GM18511 (cell line): Measurements from ENCODE around the gene ASB10.

Experiments used
- ATAC-seq: cut with Tn5 transposase; IDR thresholded peaks from one replicate; pipeline ENCODE4 v1.9.1; 2021; ENCODE audit warnings: mild to moderate bottlenecking, moderate library complexity; ENCODE audit not compliant: unreplicated experiment

ASB10 gene, protein sequence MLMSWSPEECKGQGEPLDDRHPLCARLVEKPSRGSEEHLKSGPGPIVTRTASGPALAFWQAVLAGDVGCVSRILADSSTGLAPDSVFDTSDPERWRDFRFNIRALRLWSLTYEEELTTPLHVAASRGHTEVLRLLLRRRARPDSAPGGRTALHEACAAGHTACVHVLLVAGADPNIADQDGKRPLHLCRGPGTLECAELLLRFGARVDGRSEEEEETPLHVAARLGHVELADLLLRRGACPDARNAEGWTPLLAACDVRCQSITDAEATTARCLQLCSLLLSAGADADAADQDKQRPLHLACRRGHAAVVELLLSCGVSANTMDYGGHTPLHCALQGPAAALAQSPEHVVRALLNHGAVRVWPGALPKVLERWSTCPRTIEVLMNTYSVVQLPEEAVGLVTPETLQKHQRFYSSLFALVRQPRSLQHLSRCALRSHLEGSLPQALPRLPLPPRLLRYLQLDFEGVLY

DNA sequence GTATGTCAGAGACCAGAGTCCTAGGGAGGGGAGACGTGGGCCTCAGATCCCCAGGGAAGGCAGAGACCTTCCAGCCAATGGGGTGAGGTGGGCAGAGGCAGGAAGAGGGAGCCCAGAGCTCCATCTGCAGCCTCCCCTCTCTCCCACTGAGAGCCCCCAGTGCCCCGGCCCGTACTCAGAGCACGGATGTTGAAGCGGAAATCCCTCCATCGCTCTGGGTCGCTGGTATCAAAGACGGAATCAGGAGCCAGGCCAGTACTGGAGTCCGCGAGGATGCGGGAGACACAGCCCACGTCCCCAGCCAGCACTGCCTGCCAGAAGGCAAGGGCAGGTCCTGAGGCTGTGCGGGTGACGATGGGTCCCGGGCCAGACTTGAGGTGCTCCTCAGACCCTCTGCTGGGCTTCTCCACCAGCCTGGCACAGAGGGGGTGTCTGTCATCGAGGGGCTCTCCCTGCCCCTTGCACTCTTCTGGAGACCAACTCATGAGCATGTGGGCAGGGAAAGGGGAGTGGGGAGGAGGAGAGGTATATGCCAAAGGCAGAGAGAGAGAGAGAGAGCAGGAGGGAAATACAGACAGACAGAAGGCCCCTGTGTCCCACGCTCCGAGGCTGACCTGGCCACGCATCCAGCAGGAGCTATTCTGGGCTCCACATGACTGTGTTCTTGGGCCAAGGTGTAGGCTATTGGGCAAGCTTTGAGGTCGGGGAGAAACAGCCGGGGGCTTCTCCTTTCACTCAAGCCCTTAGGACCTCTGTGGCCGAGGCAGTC lies at the start of gene ASB10:
Gene ASB10, minus strand, starts transcription at position 611 of the 769 bp plus-strand sequence. Its CDS starts 120 bp downstream, at position 491.
- no peak for ATAC-seq

DNA sequence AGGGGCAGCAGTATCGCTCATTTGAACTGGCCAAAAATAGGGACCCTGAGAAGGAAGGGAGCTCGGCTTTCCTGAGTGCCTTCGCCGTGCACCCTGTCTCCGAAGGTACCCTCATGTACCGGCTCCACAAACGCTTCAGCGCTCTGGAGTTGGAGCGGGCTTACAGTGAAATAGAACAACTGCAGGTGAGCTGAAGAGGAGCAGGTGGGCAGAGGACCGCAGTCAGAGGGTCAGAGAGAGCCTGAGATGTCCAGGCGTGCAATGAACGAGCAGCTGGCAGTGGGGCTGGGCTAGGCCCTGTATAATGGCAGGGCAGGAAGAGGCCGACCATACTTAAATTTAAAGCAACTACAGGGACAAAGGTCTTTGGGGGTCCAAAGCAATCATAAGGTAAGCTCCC lies 49.4 kb upstream of the ASB10 start:
- ATAC-seq: no peak

DNA sequence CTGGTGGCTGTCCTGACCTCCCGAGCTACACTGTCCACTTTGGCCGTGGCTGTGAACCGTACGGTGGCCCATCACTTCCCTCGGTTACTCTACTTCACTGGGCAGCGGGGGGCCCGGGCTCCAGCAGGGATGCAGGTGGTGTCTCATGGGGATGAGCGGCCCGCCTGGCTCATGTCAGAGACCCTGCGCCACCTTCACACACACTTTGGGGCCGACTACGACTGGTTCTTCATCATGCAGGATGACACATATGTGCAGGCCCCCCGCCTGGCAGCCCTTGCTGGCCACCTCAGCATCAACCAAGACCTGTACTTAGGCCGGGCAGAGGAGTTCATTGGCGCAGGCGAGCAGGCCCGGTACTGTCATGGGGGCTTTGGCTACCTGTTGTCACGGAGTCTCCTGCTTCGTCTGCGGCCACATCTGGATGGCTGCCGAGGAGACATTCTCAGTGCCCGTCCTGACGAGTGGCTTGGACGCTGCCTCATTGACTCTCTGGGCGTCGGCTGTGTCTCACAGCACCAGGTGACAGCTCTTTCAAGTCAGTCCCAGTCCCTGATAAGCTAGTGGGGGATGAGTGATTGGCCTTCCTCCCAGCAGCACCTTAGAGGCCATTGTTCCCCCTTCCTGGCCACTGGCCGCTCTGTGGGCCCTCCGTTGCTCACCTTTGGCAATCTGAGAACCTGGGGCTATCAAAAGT lies 48.2 kb upstream of the ASB10 start:
- ATAC-seq: no peak

DNA sequence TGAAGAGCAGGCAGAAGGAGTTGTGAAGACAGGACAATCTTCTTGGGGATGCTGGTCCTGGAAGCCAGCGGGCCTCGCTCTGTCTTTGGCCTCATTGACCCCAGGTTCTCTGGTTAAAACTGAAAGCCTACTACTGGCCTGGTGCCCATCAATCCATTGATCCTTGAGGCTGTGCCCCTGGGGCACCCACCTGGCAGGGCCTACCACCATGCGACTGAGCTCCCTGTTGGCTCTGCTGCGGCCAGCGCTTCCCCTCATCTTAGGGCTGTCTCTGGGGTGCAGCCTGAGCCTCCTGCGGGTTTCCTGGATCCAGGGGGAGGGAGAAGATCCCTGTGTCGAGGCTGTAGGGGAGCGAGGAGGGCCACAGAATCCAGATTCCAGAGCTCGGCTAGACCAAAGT lies 46.8 kb upstream of the ASB10 start:
- ATAC-seq: no peak

DNA sequence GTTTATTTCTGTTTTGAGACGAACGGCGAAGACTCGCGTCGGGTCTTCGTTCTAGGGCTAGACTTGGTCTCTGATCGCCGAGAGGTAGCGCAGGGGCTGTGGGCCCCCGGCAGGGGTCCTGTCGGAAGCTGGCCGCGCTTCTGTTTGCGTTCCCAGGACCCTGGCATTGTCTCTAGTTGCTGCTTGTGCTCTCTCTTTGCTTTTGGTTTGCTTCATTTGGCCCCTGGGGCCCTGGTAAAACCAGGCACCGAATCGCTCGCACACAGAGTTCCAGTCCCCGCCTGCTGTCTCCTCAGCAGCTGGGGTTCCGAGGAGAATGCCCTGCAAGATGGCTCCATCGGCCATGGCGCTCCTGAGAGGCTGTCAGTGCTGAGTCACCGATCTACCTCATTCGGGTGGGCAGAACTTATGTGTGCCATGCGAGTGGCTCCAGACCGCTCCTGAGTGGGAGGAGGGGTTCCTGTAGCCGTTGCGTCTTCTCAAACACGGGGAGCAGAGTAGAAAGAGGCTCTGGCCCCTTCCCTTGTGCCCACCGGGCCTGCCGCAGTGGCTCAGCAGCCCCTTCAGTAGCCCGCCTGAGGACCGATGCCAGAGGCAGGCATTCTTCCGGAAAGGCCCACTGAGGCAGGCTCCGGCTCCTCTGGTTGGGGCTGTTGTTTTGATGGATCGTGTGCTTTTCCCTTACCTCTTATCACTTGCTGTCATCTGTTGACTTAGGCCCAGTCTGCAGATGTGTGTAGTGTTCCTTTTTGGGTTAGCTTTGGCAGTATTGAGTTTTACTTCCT lies 46.1 kb upstream of the ASB10 start:
- ATAC-seq: peak; percentile 52

DNA sequence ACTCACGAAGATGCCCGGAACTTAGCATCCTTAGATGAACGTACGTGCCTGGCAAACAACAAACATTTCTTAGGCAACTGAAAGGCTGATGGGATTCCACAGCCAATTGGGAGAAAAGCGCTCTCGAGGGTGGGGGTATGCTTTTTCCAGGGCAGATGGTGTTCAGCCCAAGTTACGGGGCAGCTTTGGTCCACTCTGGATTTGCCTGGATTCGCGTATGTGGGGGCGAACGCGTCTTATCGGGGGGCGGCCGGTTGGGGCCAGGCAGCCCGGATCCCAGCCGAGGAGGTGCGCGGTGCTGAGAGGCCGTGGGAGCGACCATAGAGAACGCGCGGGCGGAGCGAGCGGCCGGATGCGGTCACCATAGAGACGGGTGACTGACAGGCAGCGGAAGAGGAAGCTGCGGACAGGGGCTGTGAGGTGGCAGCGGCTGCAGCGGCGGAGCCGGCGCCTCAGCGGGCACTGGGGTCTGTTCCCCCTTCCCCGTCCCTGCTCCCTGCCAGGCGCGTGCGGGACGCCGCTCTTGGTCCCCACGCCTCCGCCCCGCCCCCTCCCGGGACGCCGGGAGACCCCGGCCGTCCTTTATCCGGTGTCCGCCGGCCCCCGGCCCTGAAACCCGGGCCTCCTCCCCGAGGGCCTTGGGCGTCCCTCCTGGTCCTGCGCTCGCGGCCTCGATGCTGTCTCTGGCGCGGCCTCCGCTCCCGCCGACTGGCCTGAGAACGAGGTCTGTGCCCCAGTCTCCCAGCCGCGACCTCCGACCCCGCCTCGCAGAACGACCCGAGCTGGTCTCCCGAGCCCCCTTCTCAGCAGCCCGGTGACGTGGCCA lies 45.3 kb upstream of the ASB10 start, which contains the start of gene CHPF2:
Gene CHPF2, plus strand, starts transcription at position 393 of the 826 bp plus-strand sequence. CDS start 1,529 bp downstream, outside the sequence.
- peak; percentile 96 for ATAC-seq

DNA sequence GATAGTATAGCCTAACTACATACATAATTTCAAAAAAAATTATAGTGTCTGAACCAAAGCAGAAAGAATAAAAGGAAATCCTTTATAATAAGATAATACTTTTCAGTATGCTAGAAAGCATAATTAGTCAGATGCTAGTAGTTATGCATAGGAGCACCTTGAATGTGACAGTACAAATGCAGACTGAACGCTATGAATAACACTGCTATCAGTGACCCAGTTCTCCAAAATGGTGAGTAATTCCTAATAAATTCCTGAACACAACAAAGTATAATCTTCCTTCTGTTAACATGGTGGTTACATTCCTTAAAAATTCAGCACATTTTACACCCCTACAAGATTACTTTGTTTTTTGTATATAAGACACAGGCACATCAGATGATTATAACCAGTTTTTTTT lies 44.0 kb upstream of the ASB10 start:
- ATAC-seq: no peak

DNA sequence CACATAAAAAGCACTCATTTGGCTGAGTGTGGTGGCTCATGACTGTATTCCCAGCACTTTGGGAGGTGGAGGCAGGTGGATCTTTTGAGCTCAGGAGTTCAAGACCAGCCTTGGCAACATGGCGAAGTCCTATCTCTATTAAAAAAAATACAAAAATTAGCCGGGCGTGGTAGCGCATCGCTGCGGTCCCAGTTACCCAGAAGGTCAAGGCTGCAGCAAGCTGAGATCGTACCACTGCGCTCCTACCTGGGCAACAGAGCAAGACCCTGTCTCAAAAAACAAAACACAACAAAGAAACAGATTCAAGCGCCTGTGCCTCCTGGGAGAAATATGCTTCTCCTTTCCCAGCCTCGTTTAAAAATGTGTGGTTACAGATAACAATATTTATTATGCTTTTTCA lies 42.2 kb upstream of the ASB10 start:
- no peak for ATAC-seq

DNA sequence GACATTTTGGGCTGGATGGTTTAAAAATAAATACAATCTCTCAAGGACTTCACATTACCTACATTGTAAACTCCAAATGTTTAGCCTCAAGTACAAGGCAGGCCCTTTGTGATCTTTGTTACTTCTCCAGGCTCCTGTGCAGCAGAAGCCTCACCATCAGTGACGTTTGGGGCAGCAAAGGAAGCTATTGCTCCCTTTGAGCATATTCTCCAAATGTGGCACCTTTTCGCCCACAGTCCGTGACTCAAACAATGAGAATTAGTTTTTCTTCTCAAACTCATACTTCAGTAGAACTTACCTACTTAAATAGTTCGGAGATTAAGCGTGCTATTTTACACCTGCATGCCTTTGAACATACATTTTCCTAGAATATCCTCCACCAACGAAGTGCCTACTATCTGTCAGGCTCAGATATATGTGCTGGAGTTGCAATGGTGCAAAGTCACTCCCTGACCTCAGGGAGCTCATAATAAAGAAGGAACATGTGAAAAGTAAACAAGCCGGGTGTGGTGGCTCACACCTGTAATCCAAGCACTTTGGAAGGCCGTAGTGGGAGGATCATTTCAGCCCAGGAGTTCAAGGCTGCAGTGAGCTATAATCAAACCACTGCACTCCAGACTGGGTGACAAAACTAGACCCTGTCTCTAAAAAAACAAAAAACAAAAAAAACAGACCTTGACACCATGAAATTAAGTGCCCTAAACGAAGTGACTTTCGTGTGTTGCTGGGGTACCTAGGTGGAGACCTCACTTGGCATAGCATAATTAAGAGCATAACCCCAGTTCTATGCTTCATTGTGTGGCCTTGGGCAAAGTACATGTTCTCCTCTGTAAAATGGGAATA lies 41.2 kb upstream of the ASB10 start:
- ATAC-seq: no peak

DNA sequence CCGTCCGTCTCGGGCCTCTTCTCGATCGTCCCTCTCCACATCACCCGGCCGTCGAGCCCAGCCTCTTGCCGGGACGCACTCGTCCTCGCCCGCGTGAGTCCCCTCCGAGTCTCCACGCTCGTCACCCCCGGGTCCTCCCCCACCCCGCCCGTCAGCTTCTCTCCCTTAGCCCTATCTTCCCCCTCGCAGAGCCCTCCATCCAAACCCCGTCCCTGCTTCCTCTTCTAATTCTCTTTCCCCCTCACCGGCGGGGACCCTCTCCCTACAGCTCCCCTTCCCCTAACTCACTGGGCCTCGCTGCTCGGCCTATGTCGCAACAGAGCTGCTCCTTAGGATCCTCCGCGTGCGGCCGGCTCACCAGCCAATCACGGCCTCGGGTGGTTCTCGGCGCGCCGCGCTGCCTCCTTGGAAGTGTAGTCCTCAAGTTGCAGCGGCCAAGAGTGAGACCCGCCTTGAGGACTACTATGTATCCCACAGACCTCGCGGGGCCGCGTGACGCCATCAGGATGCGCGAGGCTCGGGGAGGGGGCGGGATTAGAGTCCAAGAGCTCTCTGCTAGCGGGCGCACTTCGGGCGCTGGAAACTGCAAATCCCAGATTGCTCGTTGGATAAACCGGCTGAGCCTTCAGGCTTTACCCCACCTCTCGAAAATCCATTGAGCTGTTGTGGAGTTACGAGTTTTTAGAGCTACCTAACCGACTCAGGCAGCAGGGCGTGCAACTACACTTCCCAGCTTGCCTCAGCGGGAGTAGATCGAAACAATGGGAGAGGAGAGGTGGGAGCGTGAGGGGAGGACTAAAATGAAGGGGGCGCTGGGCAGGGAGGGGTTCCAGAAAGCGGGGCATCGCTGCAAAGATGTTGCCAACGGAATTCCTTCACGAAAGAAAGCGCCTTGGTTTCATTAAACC lies 40.1 kb upstream of the ASB10 start, which contains the start of gene ABCF2:
Gene ABCF2, minus strand, starts transcription at position 331 of the 908 bp plus-strand sequence. CDS start 747 bp downstream, outside the sequence.
- ATAC-seq: peak; percentile 99

DNA sequence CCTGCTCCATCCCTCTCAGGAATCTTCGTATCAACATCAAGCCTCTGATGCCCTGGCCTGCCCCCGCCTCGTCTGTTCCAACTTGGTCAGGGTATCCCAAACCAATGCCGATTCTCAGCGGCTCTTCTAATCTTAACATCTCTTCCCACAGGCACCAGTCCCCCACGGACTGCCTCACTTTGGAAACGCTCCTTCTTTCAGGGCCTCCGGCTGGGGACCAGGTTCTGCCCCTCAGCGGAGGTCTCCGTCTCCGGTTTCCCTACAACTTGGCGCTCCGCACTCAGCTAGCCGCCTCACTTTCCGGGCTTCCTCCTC lies 39.5 kb upstream of the ASB10 start:
- peak; percentile 13 for ATAC-seq

DNA sequence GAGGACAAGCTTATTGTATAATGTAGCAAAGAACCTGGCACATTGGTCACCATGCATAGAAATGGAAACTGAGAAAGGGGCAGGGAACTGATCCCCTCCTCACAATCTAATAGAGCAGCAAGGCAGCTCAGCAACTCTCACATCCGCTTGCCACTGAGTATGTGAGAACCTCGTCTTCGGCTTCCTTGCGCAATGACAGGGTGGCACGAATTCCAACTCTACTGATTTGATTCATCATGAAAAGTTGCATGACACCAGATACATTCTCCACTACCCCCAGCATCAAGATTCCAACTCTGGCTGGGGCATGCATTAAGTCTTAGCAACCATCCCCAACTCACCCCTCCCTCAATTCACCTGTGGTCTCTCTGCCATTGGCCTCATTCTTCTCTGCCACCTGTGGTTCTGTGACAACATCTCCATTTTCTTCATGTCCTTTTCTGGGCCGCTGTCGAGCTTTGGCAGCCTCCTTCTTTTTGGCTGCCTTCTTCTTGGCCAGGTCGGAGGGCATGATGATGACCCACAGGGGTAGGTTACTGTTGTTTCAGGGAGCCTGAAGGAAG lies 39.0 kb upstream of the ASB10 start:
- no peak for ATAC-seq

DNA sequence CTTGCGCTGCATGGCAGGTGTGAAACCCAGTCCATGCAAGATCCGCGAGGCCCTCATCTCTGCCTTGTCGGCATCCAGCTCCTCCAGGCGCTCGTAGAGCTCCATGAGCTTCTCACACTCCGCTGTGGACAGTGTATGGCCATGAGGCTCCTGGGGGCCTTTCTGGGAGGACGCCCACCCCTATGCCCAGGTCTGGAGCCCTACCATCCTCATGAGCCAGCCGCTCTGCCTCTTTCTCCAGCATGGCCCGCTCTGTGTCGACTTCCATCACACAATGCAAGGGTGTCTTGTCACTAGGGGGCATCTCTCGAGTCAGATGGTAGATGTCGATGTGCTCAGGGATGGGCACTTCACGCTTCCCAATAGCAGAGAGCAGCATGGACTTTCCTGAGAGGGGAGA lies 36.7 kb upstream of the ASB10 start:
- ATAC-seq: no peak

DNA sequence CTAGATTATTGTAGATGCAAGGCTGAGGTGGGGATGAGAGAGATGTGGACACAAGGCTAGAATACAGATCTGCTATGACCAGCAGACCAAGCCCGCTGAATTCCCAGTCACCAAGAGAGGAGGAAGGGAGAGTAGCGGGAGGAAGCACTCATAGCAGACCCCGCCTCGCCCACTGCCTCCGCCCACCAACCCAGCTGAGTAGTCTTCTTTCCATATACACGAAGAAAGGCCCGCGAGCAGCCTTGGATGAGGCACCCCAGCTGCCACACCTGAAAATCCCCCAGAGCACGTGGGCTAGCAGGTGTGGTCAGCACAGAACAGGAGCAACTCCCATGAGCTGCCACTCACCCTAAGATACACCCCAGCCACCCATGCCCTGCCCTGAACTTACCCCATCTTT lies 31.1 kb upstream of the ASB10 start:
- ATAC-seq: no peak

DNA sequence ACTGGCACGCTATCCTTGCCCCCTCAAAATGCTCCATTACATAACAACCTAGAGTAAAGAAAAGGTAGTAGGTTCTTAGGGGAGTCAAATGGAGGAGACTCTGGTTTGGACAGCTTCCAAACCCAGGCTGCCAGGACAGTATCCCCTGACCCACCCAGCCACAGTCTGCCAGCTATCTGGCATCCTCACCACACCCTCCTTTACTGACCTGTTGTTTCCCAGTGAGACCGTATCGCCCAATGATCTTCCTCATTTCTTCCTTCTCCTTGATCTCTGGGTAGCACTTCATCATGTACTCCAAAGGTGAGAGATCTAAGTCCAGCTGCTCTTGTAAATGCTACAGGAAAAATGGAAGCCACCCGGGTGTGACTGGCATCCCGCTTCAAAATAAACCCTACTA lies 28.3 kb upstream of the ASB10 start:
- no peak for ATAC-seq

DNA sequence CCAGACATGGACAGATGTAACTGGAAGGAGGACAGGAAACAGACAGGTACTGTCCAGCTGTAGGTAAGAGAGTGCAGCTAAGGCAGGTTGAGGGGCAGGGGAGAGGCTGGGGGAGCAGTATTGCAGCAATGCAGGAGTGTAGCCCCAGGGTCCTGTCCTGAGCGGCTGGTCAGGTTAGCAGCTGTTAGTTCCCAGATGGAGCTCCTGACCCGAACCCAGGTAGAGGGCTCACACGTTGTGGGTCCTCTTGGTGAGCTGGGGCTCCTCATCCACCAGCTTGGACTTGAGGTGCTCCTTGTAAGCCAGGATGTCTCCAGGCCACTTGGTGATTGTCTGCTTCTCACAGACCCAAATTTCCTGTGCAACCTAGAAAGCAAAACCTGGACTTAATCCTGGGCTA lies 26.8 kb upstream of the ASB10 start:
- ATAC-seq: no peak

DNA sequence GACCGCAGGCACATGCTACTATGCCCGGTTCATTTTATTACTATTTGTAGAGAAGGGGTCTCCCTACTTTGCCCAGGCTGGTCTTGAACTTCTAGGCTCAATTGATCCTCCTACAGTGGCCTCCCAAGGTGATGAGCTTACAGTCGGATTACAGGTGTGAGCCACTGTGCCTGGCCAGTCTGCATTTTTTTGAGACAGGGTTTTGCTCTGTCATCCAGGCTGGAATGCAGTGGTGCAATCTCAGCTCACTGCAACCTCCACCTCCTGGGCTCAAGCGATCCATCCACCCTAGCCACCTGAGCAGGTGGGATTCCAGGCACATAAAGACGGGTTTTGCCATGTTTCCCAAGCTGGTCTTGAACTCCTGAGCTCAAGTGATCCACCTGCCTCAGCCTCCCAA lies 25.6 kb upstream of the ASB10 start:
- ATAC-seq: no peak
